Body of pancreas (tissue), 4 donors: ENCODE results near the gene MEGF9.

Experiments used
- CTCF ChIP-seq, 7 experiments: fragments of 450-650 bp in 4 of 7; fragments of 200-600 bp in 3 of 7; sonication (generic) in 3 of 7; IDR thresholded peaks; one replicate each; pipeline ENCODE4 v1.5.1; 2016 to 2019; ENCODE audit warnings: antibody characterized with exemption in 7 of 7
- POLR2A ChIP-seq, 3 donors: fragments of 450-650 bp; IDR thresholded peaks; one replicate each; pipeline ENCODE4 v1.6.1; 2016; ENCODE audit warnings: antibody characterized with exemption in 3 of 3, mild to moderate bottlenecking in 2 of 3

DNA sequence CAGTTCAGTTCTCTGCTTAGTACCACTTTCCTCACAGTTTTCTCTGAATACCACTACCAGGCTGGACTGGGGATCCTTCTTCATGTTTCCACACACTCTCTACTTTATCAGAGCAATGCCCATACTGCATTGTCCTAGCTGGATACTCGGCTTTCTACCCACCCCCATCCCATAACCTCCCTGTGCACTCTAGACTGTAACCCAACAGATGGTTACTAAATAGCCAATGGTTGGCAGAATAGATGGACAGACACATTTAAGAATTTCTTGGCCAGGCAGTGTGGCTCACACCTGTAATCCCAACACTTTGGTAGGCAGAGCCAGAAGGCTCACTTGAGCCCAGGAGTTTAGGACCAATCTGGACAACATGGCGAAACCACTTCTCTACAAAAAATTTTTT lies 157.1 kb downstream of the MEGF9 start:
- TF ChIP-seq CTCF (IDR thresholded peaks at IDR 0.05) (no peak), POLR2A (IDR thresholded peaks at IDR 0.05) (no peak)
